Natural killer cell (primary cell): ENCODE measurements around the gene PDE3A. TPM values are rescaled to one million over a fixed set of nuclear protein-coding genes. Genes with fewer than 3 reads are reported as not detected.

Source experiments
- ATAC-seq, 3 donors: fragments of 150-1000 bp in 2 of 3; fragments of 200-7000 bp in 1 of 3; cut with Tn5 transposase; 1 replicate in 1 of 3; 2 replicates in 2 of 3; pipeline ENCODE4 v1.10.0; 2021; ENCODE audit warnings: mild to moderate bottlenecking in 2 of 3, moderate library complexity in 2 of 3
- DNase-seq, 2 donors: peaks; one replicate each; pipeline versions ENCODE4 v3.0.0 to v3.0.0-alpha.2; 2013 to 2021; ENCODE audit warnings: mixed read lengths in 1 of 2
- H3K27ac ChIP-seq: one replicate; pipeline ENCODE4 v1.5.1; 2013; ENCODE audit warnings: mild to moderate bottlenecking, low read length
- H3K27me3 ChIP-seq: one replicate; pipeline ENCODE4 v1.6.1; 2013; ENCODE audit warnings: low read length; ENCODE audit not compliant: control insufficient read depth, insufficient read depth
- H3K36me3 ChIP-seq: one replicate; pipeline ENCODE4 v1.6.1; 2013; ENCODE audit warnings: low read length; ENCODE audit not compliant: control insufficient read depth, insufficient read depth
- H3K4me1 ChIP-seq: one replicate; pipeline ENCODE4 v1.6.1; 2013; ENCODE audit warnings: low read length; ENCODE audit not compliant: control insufficient read depth, insufficient read depth
- H3K4me3 ChIP-seq: one replicate; pipeline ENCODE4 v1.5.1; 2013; ENCODE audit warnings: low read length
- H3K9me3 ChIP-seq: one replicate; pipeline ENCODE4 v1.6.1; 2013; ENCODE audit warnings: low read length; ENCODE audit not compliant: control insufficient read depth, insufficient read depth
- H3K27ac Mint-ChIP-seq, 2 donors: one replicate each; pipeline ENCODE4 v1.8.0; 2022; ENCODE audit warnings: mild to moderate bottlenecking in 2 of 2, mixed read lengths in 2 of 2, moderate library complexity in 1 of 2
- H3K27me3 Mint-ChIP-seq, 2 donors: one replicate each; pipeline ENCODE4 v1.8.0; 2022; ENCODE audit warnings: low read depth in 2 of 2, mixed read lengths in 2 of 2
- H3K36me3 Mint-ChIP-seq: one replicate; pipeline ENCODE4 v1.8.0; 2022; ENCODE audit warnings: mixed read lengths
- H3K4me1 Mint-ChIP-seq, 2 donors: one replicate each; pipeline ENCODE4 v1.8.0; 2022; ENCODE audit warnings: mixed read lengths in 2 of 2
- H3K4me3 Mint-ChIP-seq: one replicate; pipeline ENCODE4 v1.8.0; 2022; ENCODE audit warnings: mild to moderate bottlenecking, moderate library complexity, mixed read lengths
- H3K9me3 Mint-ChIP-seq, 2 donors: one replicate each; pipeline ENCODE4 v1.8.0; 2022; ENCODE audit warnings: mixed read lengths in 2 of 2
- CTCF ChIP-seq: fragments of 200-600 bp; IDR thresholded peaks from one replicate; pipeline ENCODE4 v1.8.0; 2022; ENCODE audit warnings: antibody characterized with exemption
- WGBS: methylation state at CpG from one replicate; pipeline ENCODE4 v1.1.7; 2013; ENCODE audit warnings: missing lambda C conversion rate; ENCODE audit not compliant: insufficient coverage; 5-methylcytosine and 5-hydroxymethylcytosine counted together
- intact Hi-C: fragments of 100-400 bp; cut with micrococcal nuclease; formaldehyde crosslinking; loops from one replicate; pipeline ENCODE4 v1.14.2; 2022
- total RNA-seq, 4 donors: library from RNA; stranded (reverse); fragments of 120-200 nt in 1 of 4; gene quantifications; one replicate each; pipeline versions ENCODE4 v1.2.3 to v1.2.4, GENCODE V29; 2013 to 2022

Gene PDE3A
- total RNA-seq, 3 donors from 2014 or later (not counting 1 experiment from before 2014, with no cell fraction given): 0.20 to 0.28 (median 0.27) TPM

DNA sequence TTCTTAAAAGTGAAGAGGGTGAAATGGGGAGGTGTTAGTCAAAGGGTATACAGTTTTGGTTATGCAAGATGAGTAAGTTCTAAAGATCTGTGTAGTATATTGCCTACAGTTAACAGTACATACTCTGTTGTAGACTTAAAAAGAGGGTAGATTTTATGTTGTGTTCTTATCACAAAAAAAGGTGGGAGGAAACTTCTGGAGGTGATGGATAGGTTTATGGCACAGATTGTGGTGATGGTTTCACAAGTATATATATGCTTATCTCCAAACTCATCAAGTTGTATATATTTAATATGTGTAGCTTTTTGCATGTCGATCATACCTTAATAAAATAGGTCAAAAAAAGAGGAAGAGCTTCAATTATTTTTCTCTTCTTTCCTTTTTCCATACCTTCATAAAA lies 64.0 kb downstream of the PDE3A start:
- Mint-ChIP-seq H3K9me3 (no peaks in the 10 kb centered on the region), H3K27ac (no peak overlapping the region), H3K36me3 (no peaks in the 10 kb centered on the region), H3K27me3 (peaks cover 11 to 19% of the 10 kb centered on the region in 2 donors), H3K4me1 (no peaks in the 10 kb centered on the region), H3K4me3 (no peak overlapping the region)
- H3K9me3 ChIP-seq: no peaks in the 10 kb centered on the region
- no peak for TF ChIP-seq CTCF
- H3K36me3 ChIP-seq: no peaks in the 10 kb centered on the region
- no peak for ATAC-seq
- H3K27ac ChIP-seq: no peak overlapping the region
- H3K4me1 ChIP-seq: no peaks in the 10 kb centered on the region
- intact Hi-C loops: no loop called here
- WGBS: no CpG with 5 or more reads among the region's 1 CpG
- H3K27me3 ChIP-seq: no peaks in the 10 kb centered on the region
- DNase-seq: no peak
- H3K4me3 ChIP-seq: no peak overlapping the region

DNA sequence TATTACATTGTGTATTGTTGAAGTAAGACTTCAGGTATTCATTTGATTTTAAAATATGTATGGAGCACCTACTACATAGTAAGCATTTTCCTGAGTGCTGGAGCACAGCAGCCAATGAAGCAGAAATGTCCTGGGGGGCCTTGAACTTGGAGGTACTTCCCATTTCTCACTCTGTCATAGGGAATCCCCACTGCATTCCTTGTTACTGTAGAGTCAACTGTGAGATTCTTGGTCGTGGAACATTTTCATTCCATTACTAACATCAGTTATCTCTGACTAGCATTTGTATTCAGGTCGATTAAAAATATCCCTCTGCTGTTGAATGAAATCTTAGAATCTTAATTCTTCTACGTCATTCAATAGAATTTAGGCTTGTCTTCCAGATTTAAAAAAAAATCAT lies 66.7 kb downstream of the PDE3A start:
- H3K27me3 ChIP-seq: no peaks in the 10 kb centered on the region
- H3K4me1 ChIP-seq: no peaks in the 10 kb centered on the region
- intact Hi-C loops: no loop called here
- no peak for TF ChIP-seq CTCF
- Mint-ChIP-seq H3K27ac (no peak overlapping the region), H3K27me3 (peaks cover 8 to 19% of the 10 kb centered on the region in 2 donors), H3K4me1 (no peaks in the 10 kb centered on the region), H3K36me3 (no peaks in the 10 kb centered on the region), H3K9me3 (no peaks in the 10 kb centered on the region), H3K4me3 (no peak overlapping the region)
- H3K4me3 ChIP-seq: no peak overlapping the region
- DNase-seq: no peak
- H3K27ac ChIP-seq: no peak overlapping the region
- no peaks in the 10 kb centered on the region for H3K36me3 ChIP-seq
- no peak for ATAC-seq
- 50% methylated on average over 1 of the region's 3 CpGs for WGBS
- no peaks in the 10 kb centered on the region for H3K9me3 ChIP-seq

DNA sequence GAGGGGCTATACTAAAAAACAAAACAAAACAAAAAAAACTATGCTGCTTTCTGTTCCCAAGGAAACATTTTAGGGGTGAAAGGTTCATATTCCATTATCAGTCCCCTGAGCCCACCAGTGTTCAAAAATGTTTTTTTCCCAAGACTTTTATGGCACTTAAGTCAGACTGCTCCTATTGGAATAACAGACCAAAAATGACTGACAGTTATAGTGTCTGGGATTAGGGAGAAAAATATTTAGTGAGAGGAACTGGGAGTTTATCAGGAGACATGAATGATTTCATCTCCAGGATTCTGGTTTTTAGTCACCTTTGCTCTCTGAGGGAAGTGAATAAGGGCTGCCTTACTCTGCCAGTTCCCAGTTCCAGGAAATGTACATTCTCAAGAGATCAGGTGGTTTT lies 68.0 kb downstream of the PDE3A start:
- Mint-ChIP-seq H3K36me3 (no peaks in the 10 kb centered on the region), H3K9me3 (no peaks in the 10 kb centered on the region), H3K4me3 (no peak overlapping the region), H3K4me1 (no peaks in the 10 kb centered on the region), H3K27me3 (peaks cover 5 to 11% of the 10 kb centered on the region in 2 donors), H3K27ac (no peak overlapping the region)
- Histone ChIP-seq H3K36me3 (no peaks in the 10 kb centered on the region), H3K4me3 (no peak overlapping the region), H3K27ac (no peak overlapping the region), H3K9me3 (no peaks in the 10 kb centered on the region), H3K4me1 (no peaks in the 10 kb centered on the region), H3K27me3 (no peaks in the 10 kb centered on the region)
- ATAC-seq (no peak), DNase-seq (no peak)
- intact Hi-C loops: no loop called here
- TF ChIP-seq CTCF: no peak

DNA sequence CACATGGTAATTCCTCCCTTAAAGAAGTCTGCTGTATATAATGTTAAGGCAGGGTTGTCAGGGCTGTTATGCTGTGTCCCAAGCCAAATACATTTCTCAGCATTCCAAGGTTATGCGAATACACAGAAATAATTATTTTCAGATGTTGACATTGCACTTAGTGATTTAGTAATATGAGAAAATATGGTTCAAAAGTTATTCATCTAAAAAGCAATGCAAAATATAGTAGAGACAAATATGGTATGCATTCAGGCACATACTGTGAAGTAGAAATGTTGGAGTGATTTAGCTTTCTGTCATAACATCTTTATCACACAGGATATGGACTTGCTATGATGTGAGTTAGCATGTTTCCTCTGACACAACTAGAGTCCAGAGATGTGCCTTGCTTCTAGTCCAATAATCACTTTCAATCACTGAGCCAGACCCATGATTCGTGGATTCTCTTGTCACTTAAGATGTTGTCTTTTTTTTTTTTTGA lies 70.0 kb downstream of the PDE3A start:
- no peaks in the 10 kb centered on the region for H3K9me3 ChIP-seq
- TF ChIP-seq CTCF: no peak
- intact Hi-C loops: no loop called here
- Mint-ChIP-seq H3K27ac (no peak overlapping the region), H3K27me3 (peaks cover 5 to 18% of the 10 kb centered on the region in 2 donors), H3K9me3 (no peaks in the 10 kb centered on the region), H3K36me3 (no peaks in the 10 kb centered on the region), H3K4me3 (no peak overlapping the region), H3K4me1 (no peaks in the 10 kb centered on the region)
- no peaks in the 10 kb centered on the region for H3K36me3 ChIP-seq
- DNase-seq: no peak
- H3K27me3 ChIP-seq: no peaks in the 10 kb centered on the region
- ATAC-seq: peak; percentile 64 to 69 (median 66)
- H3K4me3 ChIP-seq: no peak overlapping the region
- H3K4me1 ChIP-seq: no peaks in the 10 kb centered on the region
- H3K27ac ChIP-seq: no peak overlapping the region
- no CpG with 5 or more reads among the region's 2 CpGs for WGBS
